Measurements from ENCODE around the gene PLCH1.

DNA sequence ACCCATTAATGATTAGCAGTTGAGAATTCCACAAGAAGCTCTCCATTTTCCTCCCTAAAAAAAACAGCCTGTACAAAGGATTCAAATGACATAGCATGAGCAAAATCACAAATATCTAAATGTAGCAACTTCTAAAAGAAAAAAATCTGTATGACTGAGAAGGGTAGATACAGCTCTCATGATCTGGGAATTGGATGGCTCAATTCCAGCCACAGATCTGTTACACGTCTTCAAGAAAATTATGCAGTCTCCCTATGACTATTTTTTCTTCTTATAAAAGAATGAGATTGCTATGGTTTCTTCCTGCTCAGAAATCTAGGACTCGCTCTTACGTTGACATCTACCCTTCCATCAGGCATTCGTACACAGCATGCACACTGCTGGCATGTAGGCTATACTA is 71.5 kb downstream of the PLCH1 start:
- TF ChIP-seq EZH2 (IDR thresholded peaks at IDR 0.05; ENCODE audit: low read depth, unreplicated experiment) (no peak), NANOG (IDR thresholded peaks at IDR 0.05; ENCODE audit: borderline replicate concordance) (no peak), CTCF (conservative IDR thresholded peaks at IDR 0.05; ENCODE audit: low read depth in 2 of 2) (no peak), POLR2AphosphoS5 (IDR thresholded peaks at IDR 0.05; ENCODE audit: low read depth) (no peak), EZH2phosphoT487 (IDR thresholded peaks at IDR 0.05; ENCODE audit: unreplicated experiment) (no peak)
- TF ChIP-seq, protein P1, sequence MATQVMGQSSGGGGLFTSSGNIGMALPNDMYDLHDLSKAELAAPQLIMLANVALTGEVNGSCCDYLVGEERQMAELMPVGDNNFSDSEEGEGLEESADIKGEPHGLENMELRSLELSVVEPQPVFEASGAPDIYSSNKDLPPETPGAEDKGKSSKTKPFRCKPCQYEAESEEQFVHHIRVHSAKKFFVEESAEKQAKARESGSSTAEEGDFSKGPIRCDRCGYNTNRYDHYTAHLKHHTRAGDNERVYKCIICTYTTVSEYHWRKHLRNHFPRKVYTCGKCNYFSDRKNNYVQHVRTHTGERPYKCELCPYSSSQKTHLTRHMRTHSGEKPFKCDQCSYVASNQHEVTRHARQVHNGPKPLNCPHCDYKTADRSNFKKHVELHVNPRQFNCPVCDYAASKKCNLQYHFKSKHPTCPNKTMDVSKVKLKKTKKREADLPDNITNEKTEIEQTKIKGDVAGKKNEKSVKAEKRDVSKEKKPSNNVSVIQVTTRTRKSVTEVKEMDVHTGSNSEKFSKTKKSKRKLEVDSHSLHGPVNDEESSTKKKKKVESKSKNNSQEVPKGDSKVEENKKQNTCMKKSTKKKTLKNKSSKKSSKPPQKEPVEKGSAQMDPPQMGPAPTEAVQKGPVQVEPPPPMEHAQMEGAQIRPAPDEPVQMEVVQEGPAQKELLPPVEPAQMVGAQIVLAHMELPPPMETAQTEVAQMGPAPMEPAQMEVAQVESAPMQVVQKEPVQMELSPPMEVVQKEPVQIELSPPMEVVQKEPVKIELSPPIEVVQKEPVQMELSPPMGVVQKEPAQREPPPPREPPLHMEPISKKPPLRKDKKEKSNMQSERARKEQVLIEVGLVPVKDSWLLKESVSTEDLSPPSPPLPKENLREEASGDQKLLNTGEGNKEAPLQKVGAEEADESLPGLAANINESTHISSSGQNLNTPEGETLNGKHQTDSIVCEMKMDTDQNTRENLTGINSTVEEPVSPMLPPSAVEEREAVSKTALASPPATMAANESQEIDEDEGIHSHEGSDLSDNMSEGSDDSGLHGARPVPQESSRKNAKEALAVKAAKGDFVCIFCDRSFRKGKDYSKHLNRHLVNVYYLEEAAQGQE (IDR thresholded peaks at IDR 0.05; ENCODE audit: unreplicated experiment): no peak
